ENCODE results near the gene NTF3.

The NTF3 gene

GRCh38 chr12:5430641-5431603 lies 986 bp upstream of the NTF3 start:
- DNase-seq (ENCODE audit: low read depth, low spot score): no peak

DNA sequence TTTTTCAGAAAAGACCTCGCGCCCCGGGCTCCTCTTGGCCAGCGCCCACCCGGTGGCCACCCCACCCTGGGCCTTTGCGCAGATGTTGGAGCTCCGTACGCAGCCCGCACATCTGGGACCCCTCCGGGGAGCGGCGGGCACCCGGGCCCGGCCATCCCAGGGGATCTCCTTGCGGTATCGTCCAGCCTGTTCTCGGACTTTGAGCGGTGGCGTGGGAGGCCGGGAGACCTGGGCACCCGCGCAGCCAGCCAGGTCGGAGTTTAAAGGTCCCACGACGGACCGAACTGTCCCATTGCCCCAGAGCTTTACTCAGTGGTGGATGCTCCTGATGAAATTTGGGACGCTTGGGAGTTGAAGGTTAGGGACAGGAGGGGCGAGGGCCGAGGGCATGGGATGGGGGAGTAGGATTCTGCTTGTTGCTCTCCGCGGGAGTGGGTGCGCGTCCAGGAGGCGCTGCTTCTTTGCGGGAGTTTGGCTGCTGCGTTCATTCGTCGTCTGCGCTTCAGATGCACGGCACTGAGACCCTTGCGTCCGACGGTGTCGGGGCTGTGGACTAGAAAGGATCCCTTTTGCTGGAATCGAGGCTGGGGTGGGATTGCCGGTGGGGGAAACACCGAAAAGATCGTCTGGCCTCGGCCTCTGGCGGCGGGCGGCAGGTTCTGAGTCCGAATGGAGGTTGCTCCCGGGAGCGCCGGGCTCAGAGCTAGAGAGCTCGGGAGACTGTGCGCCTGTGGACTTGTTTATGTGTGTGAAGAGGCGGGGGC lies 1.4 kb downstream of the NTF3 start:
- DNase-seq (ENCODE audit: low read depth, low spot score): no peak

GRCh38 chr12:5433845-5434646 lies 2.1 kb downstream of the NTF3 start:
- no peak for DNase-seq (ENCODE audit: low read depth, low spot score)

GRCh38 chr12:5434647-5435560 lies 3.0 kb downstream of the NTF3 start:
- DNase-seq (ENCODE audit: low read depth, low spot score): no peak

GRCh38 chr12:5437182-5437583 lies 5.3 kb downstream of the NTF3 start:
- no peak for DNase-seq (ENCODE audit: low read depth, low spot score)

DNA sequence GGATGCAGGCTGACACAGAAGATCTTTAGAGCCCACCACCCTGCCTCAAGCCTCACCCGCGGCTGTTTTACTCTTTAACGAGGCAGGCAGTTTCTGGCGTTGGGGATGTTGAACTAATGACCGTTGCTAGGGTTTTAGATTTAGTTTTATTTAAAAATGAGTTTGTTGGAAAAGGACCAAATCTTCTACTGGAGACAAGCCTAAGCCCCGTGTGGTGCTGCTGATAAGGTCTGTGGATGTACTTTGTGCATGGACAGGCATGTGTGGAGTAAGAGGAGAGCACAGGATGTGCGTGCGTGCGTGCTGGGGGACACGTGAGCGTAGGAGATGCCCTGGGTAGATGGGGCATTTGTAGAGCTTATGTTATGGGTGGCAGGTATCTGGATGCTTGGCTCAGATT lies 5.7 kb downstream of the NTF3 start:
- DNase-seq (ENCODE audit: low read depth, low spot score): no peak

- no peak for DNase-seq (ENCODE audit: low read depth, low spot score)
These were observed 6.8 kb downstream of the NTF3 start for GRCh38 chr12:5438671-5439200.

GRCh38 chr12:5439371-5439771 lies 7.5 kb downstream of the NTF3 start:
- DNase-seq (ENCODE audit: low read depth, low spot score): no peak

DNA sequence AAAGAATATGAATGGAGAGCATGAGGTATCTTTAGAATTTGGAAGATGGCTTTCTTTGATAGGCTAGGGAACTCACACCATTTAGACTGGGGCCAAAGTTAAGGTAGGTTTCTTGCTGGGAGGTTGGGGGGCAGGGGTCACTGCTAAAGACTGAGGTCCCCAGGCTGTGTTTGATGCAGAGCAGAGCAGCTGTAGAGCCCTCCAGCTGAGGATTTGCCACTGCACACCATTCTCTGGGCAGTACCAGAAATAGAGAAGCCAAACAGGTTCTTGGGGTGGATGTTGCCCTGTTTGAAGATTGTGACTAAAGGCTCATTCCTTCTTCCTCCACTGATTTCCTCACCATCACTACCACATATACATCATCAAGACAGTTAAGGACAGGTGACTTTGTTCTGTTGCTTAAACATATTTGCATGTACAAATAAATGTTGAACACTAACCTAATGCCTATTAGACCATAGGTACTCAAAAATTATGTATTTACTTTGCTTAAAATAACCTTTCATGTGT lies 7.9 kb downstream of the NTF3 start:
- DNase-seq (ENCODE audit: low read depth, low spot score): no peak

GRCh38 chr12:5440978-5441377 lies 9.1 kb downstream of the NTF3 start:
- no peak for DNase-seq (ENCODE audit: low read depth, low spot score)

DNA sequence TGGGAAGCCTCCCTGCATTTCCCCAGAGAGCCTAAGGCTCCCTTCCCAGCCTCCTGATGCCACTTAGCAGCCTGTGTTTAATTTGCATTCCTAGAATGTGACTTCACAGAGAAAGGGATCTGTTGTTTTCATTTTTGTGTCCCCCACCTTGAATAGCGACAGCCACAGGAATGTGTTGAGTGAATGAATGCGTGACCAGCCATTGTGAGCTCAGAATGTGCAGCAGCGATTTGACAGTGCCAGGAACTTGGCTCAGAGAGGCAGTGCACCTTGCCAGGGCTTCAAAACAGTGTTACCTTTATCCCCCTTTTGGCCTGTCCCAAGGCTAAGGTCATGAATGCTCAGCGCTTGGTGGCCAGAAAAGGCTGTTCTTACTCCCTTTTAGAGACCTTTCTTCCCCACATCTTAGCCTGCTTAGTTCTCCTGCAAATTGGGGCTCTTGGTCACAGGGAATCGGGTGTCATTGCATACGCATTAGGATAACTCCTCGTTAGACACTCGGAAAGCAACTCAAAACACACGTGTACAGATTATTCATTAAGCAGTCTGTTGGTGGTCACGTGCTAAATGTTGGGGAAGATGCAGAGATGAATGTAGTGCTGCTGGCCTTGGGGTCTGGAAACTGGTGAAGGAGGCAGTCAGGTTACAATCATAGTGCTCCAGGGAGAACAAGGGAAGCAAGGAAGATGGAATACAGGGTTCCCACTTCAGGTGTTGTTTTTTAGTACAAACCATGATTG lies 9.8 kb downstream of the NTF3 start:
- DNase-seq (ENCODE audit: low read depth, low spot score): no peak

GRCh38 chr12:5442251-5443006 lies 10.5 kb downstream of the NTF3 start:
- DNase-seq (ENCODE audit: low read depth, low spot score): no peak

GRCh38 chr12:5444520-5444919 lies 12.6 kb downstream of the NTF3 start:
- no peak for DNase-seq (ENCODE audit: low read depth, low spot score)

- DNase-seq (ENCODE audit: low read depth, low spot score): no peak
These were observed 15.4 kb downstream of the NTF3 start for GRCh38 chr12:5447320-5447719.

- no peak for DNase-seq (ENCODE audit: low read depth, low spot score)
These were observed 19.3 kb downstream of the NTF3 start for GRCh38 chr12:5451251-5451650.

GRCh38 chr12:5452569-5452968 lies 20.7 kb downstream of the NTF3 start:
- no peak for DNase-seq (ENCODE audit: low read depth, low spot score)

DNA sequence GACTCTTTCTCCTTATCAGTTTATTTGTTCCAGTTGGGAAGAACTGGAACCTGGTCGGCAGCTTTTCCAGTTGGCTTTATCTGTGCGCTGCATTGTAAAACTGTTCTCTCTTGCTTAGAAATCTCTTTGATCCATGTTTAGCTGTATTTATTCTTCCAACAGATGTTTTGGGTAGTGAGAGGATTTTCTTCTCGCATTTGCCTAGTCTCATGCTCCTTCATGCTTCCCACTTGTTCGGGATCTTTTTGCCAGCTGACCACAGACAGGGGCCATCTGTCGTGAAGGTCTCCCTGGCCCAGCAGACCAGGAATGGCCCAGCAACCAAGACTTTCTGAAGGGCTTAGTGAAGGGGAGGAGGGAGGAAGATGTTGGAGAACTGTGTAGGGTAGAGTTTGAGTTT lies 21.6 kb downstream of the NTF3 start:
- DNase-seq (ENCODE audit: low read depth, low spot score): no peak

- no peak for DNase-seq (ENCODE audit: low read depth, low spot score)
These were observed 23.1 kb downstream of the NTF3 start for GRCh38 chr12:5455045-5455444.

GRCh38 chr12:5456030-5456429 lies 24.1 kb downstream of the NTF3 start:
- no peak for DNase-seq (ENCODE audit: low read depth, low spot score)
